Caco-2 (cell line): ENCODE data around the gene STX1A. TPM values are rescaled to one million over a fixed set of nuclear protein-coding genes. Genes with fewer than 3 reads are reported as not detected.

Source experiments
- BruUV-seq: library from RNA; stranded (reverse); fragments of 400-500 nt; replicated peaks from 2 replicates; lab custom pipeline; 2021; lab: Mats Ljungman, UMichigan
- CTCF ChIA-PET: fragments of 300-600 bp; sonication (Branson Sonifier 250); formaldehyde crosslinking; loops from one replicate; lab custom pipeline; 2022; ENCODE audit warnings: antibody characterized with exemption; lab: Charles Lee
- POLR2A ChIA-PET: fragments of 300-600 bp; sonication (Branson Sonifier 250); formaldehyde crosslinking; loops from one replicate; lab custom pipeline; 2022; ENCODE audit warnings: antibody characterized with exemption; lab: Charles Lee
- DNase-seq, 2 experiments: peaks; one replicate each; pipeline versions ENCODE4 v3.0.0 to v3.0.0-alpha.2; 2020 to 2022
- H3K27me3 ChIP-seq: replicated peaks from 2 replicates; pipeline ENCODE4 v1.6.0; 2011; ENCODE audit warnings: low read length; ENCODE audit not compliant: control insufficient read depth, insufficient read depth
- H3K36me3 ChIP-seq: 2 replicates; pipeline ENCODE4 v1.5.1; 2011; ENCODE audit warnings: low read length; ENCODE audit not compliant: control insufficient read depth, insufficient read depth
- H3K4me1 ChIP-seq: fragments of 250-450 bp; sonication (Bioruptor Pico); 2 replicates; pipeline ENCODE4 v1.5.1; 2020; ENCODE audit warnings: mild to moderate bottlenecking
- H3K4me3 ChIP-seq: 2 replicates; pipeline ENCODE4 v1.5.1; 2011; ENCODE audit warnings: low read depth, mild to moderate bottlenecking, control low read depth, low read length
- H3K9me3 ChIP-seq: fragments of 250-450 bp; sonication (Bioruptor Pico); 2 replicates; pipeline ENCODE4 v1.5.1; 2020; ENCODE audit warnings: mild to moderate bottlenecking, moderate library complexity
- H3K27ac Mint-ChIP-seq: one replicate; pipeline ENCODE4 v1.8.0; 2022; ENCODE audit warnings: mixed read lengths; ENCODE audit not compliant: unreplicated experiment
- H3K27me3 Mint-ChIP-seq: one replicate; pipeline ENCODE4 v1.8.0; 2022; ENCODE audit warnings: mixed read lengths; ENCODE audit not compliant: insufficient read depth, unreplicated experiment
- H3K36me3 Mint-ChIP-seq: one replicate; pipeline ENCODE4 v1.8.0; 2022; ENCODE audit warnings: mild to moderate bottlenecking, mixed read lengths; ENCODE audit not compliant: insufficient read depth, unreplicated experiment
- H3K4me1 Mint-ChIP-seq: one replicate; pipeline ENCODE4 v1.8.0; 2022; ENCODE audit warnings: low read depth, mixed read lengths; ENCODE audit not compliant: unreplicated experiment
- H3K4me3 Mint-ChIP-seq: one replicate; pipeline ENCODE4 v1.8.0; 2022; ENCODE audit warnings: mild to moderate bottlenecking, moderate library complexity, mixed read lengths; ENCODE audit not compliant: unreplicated experiment
- H3K9me3 Mint-ChIP-seq: one replicate; pipeline ENCODE4 v1.8.0; 2022; ENCODE audit warnings: mixed read lengths; ENCODE audit not compliant: unreplicated experiment
- intact Hi-C: fragments of 100-400 bp; cut with micrococcal nuclease; formaldehyde crosslinking; loops from one replicate; pipeline ENCODE4 v1.10.0; 2022; ENCODE audit not compliant: unreplicated experiment
- total RNA-seq: library from RNA; stranded (reverse); gene quantifications from 2 replicates; pipeline ENCODE4 v1.2.3, GENCODE V29; 2022
- TF ChIP-seq, protein P1 (sequence below), 2 experiments: fragments of 200-600 bp in 1 of 2; IDR thresholded peaks; 1 replicate in 1 of 2; 2 replicates in 1 of 2; pipeline versions ENCODE4 v1.5.1 to v1.8.0; 2011 to 2022; ENCODE audit warnings: antibody characterized with exemption in 1 of 2, control low read depth in 1 of 2, inconsistent platforms in 1 of 2, low read depth in 1 of 2, low read length in 1 of 2, mild to moderate bottlenecking in 1 of 2, moderate library complexity in 1 of 2; ENCODE audit not compliant: insufficient read depth in 1 of 2, severe bottlenecking in 1 of 2, unreplicated experiment in 1 of 2

STX1A gene
- total RNA-seq, 1 experiment from 2014 or later: 28.6 TPM

DNA sequence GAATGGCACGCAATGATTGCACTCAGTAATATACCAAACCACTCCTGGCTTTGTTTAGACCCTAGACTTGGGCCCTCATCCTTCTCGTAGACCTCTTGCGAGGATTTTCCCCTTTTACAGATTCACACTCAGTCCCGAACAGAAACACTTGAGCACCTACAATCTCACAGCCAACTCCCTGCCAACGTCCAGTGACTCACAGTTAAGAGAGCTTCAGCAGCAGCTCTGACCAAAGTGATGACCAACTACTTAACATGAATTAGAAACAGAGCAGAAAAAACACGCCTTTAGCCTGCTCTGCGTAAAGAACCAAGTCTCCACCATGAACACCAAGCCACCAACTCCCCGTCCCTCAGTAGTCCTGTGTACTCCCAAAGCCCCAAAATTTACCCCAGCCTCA is 38.4 kb downstream of the STX1A start:
- H3K27me3 ChIP-seq: no peaks in the 10 kb centered on the region
- Mint-ChIP-seq H3K9me3 (no peaks in the 10 kb centered on the region), H3K27ac (no peak overlapping the region), H3K27me3 (no peaks in the 10 kb centered on the region), H3K4me1 (peaks cover 7% of the 10 kb centered on the region), H3K4me3 (peak overlapping the region; percentile 93), H3K36me3 (peaks cover 36% of the 10 kb centered on the region)
- H3K4me1 ChIP-seq: peaks cover 11% of the 10 kb centered on the region; the same call in 1 of the 2 replicates
- TF ChIP-seq, protein P1, sequence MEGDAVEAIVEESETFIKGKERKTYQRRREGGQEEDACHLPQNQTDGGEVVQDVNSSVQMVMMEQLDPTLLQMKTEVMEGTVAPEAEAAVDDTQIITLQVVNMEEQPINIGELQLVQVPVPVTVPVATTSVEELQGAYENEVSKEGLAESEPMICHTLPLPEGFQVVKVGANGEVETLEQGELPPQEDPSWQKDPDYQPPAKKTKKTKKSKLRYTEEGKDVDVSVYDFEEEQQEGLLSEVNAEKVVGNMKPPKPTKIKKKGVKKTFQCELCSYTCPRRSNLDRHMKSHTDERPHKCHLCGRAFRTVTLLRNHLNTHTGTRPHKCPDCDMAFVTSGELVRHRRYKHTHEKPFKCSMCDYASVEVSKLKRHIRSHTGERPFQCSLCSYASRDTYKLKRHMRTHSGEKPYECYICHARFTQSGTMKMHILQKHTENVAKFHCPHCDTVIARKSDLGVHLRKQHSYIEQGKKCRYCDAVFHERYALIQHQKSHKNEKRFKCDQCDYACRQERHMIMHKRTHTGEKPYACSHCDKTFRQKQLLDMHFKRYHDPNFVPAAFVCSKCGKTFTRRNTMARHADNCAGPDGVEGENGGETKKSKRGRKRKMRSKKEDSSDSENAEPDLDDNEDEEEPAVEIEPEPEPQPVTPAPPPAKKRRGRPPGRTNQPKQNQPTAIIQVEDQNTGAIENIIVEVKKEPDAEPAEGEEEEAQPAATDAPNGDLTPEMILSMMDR (IDR thresholded peaks at IDR 0.05; ENCODE audit: insufficient read depth in 1 of 2, low read depth in 1 of 2, low read length in 1 of 2, severe bottlenecking in 1 of 2, unreplicated experiment in 1 of 2): no peak
- BruUV-seq: no TSS peak
- intact Hi-C loops: no loop called here
- peaks cover 3% of the 10 kb centered on the region; the same call in 1 of the 2 replicates for H3K36me3 ChIP-seq
- no peak for DNase-seq
- ChIA-PET CTCF (no interaction called here), POLR2A (no interaction called here)
- H3K4me3 ChIP-seq: no peak overlapping the region
- H3K9me3 ChIP-seq: no peaks in the 10 kb centered on the region

GRCh38 chr7:73680501-73680900 is 39.0 kb downstream of the STX1A start:
- no peak overlapping the region for H3K4me3 ChIP-seq
- POLR2A ChIA-PET: no interaction called here
- peaks cover 3% of the 10 kb centered on the region; the same call in 1 of the 2 replicates for H3K36me3 ChIP-seq
- no peak for DNase-seq
- H3K27me3 ChIP-seq: no peaks in the 10 kb centered on the region
- Mint-ChIP-seq H3K36me3 (peaks cover 35% of the 10 kb centered on the region), H3K27ac (no peak overlapping the region), H3K4me1 (peaks cover 7% of the 10 kb centered on the region), H3K4me3 (no peak overlapping the region), H3K9me3 (no peaks in the 10 kb centered on the region), H3K27me3 (no peaks in the 10 kb centered on the region)
- intact Hi-C loops: no loop called here
- no peaks in the 10 kb centered on the region for H3K9me3 ChIP-seq
- BruUV-seq: no TSS peak
- TF ChIP-seq, protein P1 (IDR thresholded peaks at IDR 0.05; ENCODE audit: insufficient read depth in 1 of 2, low read depth in 1 of 2, low read length in 1 of 2, severe bottlenecking in 1 of 2, unreplicated experiment in 1 of 2): no peak
- H3K4me1 ChIP-seq: peaks cover 11% of the 10 kb centered on the region; the same call in 1 of the 2 replicates
- CTCF ChIA-PET: no interaction called here

GRCh38 chr7:73679709-73680108 is 39.8 kb downstream of the STX1A start:
- no TSS peak for BruUV-seq
- Histone ChIP-seq H3K27me3 (no peaks in the 10 kb centered on the region), H3K9me3 (no peaks in the 10 kb centered on the region), H3K36me3 (peaks cover 3% of the 10 kb centered on the region; the same call in 1 of the 2 replicates), H3K4me3 (no peak overlapping the region), H3K4me1 (peaks cover 11% of the 10 kb centered on the region; the same call in 1 of the 2 replicates)
- Mint-ChIP-seq H3K27me3 (no peaks in the 10 kb centered on the region), H3K27ac (no peak overlapping the region), H3K4me3 (no peak overlapping the region), H3K4me1 (peaks cover 7% of the 10 kb centered on the region), H3K36me3 (peaks cover 35% of the 10 kb centered on the region), H3K9me3 (no peaks in the 10 kb centered on the region)
- TF ChIP-seq, protein P1 (IDR thresholded peaks at IDR 0.05; ENCODE audit: insufficient read depth in 1 of 2, low read depth in 1 of 2, low read length in 1 of 2, severe bottlenecking in 1 of 2, unreplicated experiment in 1 of 2): no peak
- intact Hi-C loops: no loop called here
- POLR2A ChIA-PET: no interaction called here
- no peak for DNase-seq
- CTCF ChIA-PET: no interaction called here
